A673 (cell line): ENCODE measurements around the gene DBF4. TPM values are rescaled to one million over a fixed set of nuclear protein-coding genes. Genes with fewer than 3 reads are reported as not detected.
A peak's percentile ranks its signal among the peaks of the same experiment; 100 is the strongest.
"Not testable (repeated sequence)": the region's sequence is repeated elsewhere in the genome, so short reads cannot be mapped to it uniquely, and the experiment has no call there.

Experiments
- Bru-seq: library from RNA; stranded (reverse); fragments of 400-500 nt; gene quantifications from one replicate; lab custom pipeline; 2021; lab: Mats Ljungman, UMichigan
- BruChase-seq, 2 experiments: library from RNA; stranded (reverse); fragments of 400-500 nt; gene quantifications; one replicate each; lab custom pipeline; 2021; lab: Mats Ljungman, UMichigan
- BruUV-seq: library from RNA; stranded (reverse); fragments of 400-500 nt; replicated peaks from 2 replicates; lab custom pipeline; 2021; lab: Mats Ljungman, UMichigan
- CTCF ChIA-PET: fragments of 300-600 bp; sonication (Branson Sonifier 250); formaldehyde crosslinking; loops from one replicate; lab custom pipeline; 2022; ENCODE audit warnings: antibody characterized with exemption; lab: Charles Lee
- POLR2A ChIA-PET: fragments of 300-600 bp; sonication (Branson Sonifier 250); formaldehyde crosslinking; loops from one replicate; lab custom pipeline; 2022; ENCODE audit warnings: antibody characterized with exemption; ENCODE audit not compliant: low non-redundant PET; lab: Charles Lee
- DNase-seq: peaks from one replicate; pipeline ENCODE4 v3.0.0-alpha.2; 2015; ENCODE audit warnings: low spot score
- H3K27ac ChIP-seq: fragments of 200-600 bp; sonication (generic); 2 replicates; pipeline ENCODE4 v1.5.1; 2016; ENCODE audit warnings: mixed run types, low read depth, mild to moderate bottlenecking, mixed read lengths, antibody characterized with exemption, low read length; ENCODE audit not compliant: poor library complexity, severe bottlenecking
- H3K27me3 ChIP-seq: fragments of 200-600 bp; sonication (generic); replicated peaks from 2 replicates; pipeline ENCODE4 v1.6.1; 2017; ENCODE audit warnings: mixed run types, low read depth, mild to moderate bottlenecking, mixed read lengths, antibody characterized with exemption, low read length; ENCODE audit not compliant: insufficient read depth, poor library complexity
- H3K36me3 ChIP-seq: fragments of 200-600 bp; sonication (generic); 2 replicates; pipeline ENCODE4 v1.6.1; 2016; ENCODE audit warnings: mixed run types, mild to moderate bottlenecking, mixed read lengths, antibody characterized with exemption, low read length; ENCODE audit not compliant: insufficient read depth, poor library complexity, severe bottlenecking
- H3K4me1 ChIP-seq: fragments of 200-600 bp; sonication (generic); 2 replicates; pipeline ENCODE4 v1.6.1; 2017; ENCODE audit warnings: mixed run types, mild to moderate bottlenecking, mixed read lengths, antibody characterized with exemption, low read length; ENCODE audit not compliant: insufficient read depth, poor library complexity, severe bottlenecking
- H3K4me3 ChIP-seq: fragments of 200-600 bp; sonication (generic); 2 replicates; pipeline ENCODE4 v1.5.1; 2016; ENCODE audit warnings: low read depth, mixed run types, mild to moderate bottlenecking, mixed read lengths, low read length; ENCODE audit not compliant: poor library complexity, severe bottlenecking
- H3K9me3 ChIP-seq: fragments of 200-600 bp; sonication (generic); 2 replicates; pipeline ENCODE4 v1.6.1; 2016; ENCODE audit warnings: mixed run types, low read depth, mild to moderate bottlenecking, mixed read lengths, antibody characterized with exemption, low read length; ENCODE audit not compliant: poor library complexity, severe bottlenecking
- EZH2 ChIP-seq: fragments of 200-600 bp; sonication (generic); IDR thresholded peaks from 2 replicates; pipeline ENCODE4 v1.6.1; 2017; ENCODE audit warnings: borderline replicate concordance, low read depth, mild to moderate bottlenecking, mixed read lengths, antibody characterized with exemption, low read length; ENCODE audit not compliant: poor library complexity, severe bottlenecking
- intact Hi-C: fragments of 100-400 bp; cut with micrococcal nuclease; formaldehyde crosslinking; loops from one replicate; pipeline ENCODE4 v1.10.0; 2022; ENCODE audit not compliant: unreplicated experiment
- long read RNA-seq: library from polyadenylated mRNA; stranded (forward); transcript quantifications from one replicate; pipeline ENCODE4 v2.0.0, GENCODE V29; 2022
- total RNA-seq: library from RNA; stranded (reverse); gene quantifications from 2 replicates; pipeline ENCODE4 v1.2.3, GENCODE V29; 2021
- TF ChIP-seq, protein P1 (sequence below): fragments of 300-800, 200-600 bp; sonication (generic); conservative IDR thresholded peaks from 2 replicates; pipeline ENCODE4 v1.5.1; 2017; ENCODE audit warnings: low read depth, mild to moderate bottlenecking, antibody characterized with exemption, low read length, moderate library complexity, mixed read lengths

DBF4 gene, protein sequence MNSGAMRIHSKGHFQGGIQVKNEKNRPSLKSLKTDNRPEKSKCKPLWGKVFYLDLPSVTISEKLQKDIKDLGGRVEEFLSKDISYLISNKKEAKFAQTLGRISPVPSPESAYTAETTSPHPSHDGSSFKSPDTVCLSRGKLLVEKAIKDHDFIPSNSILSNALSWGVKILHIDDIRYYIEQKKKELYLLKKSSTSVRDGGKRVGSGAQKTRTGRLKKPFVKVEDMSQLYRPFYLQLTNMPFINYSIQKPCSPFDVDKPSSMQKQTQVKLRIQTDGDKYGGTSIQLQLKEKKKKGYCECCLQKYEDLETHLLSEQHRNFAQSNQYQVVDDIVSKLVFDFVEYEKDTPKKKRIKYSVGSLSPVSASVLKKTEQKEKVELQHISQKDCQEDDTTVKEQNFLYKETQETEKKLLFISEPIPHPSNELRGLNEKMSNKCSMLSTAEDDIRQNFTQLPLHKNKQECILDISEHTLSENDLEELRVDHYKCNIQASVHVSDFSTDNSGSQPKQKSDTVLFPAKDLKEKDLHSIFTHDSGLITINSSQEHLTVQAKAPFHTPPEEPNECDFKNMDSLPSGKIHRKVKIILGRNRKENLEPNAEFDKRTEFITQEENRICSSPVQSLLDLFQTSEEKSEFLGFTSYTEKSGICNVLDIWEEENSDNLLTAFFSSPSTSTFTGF
- total RNA-seq (80.0 and 81.6 TPM in 2 replicates), Bru-seq, nascent RNA (percentile 95 among the genes with signal in this experiment), BruChase-seq, experiment 1, labeled RNA remaining after a 2-hour chase (percentile 94 among the genes with signal in this experiment), BruChase-seq, experiment 2, labeled RNA remaining after a 6-hour chase (percentile 79 among the genes with signal in this experiment)
- long read RNA-seq, transcript DBF4-201 (12 exons, 3,907 nt), result major isoform, 56 of 106 reads
- long read RNA-seq, partial matches to known transcripts, result 5 of 106 reads
- long read RNA-seq, other reads (novel, unspliced or antisense), result 42 of 106 reads

DNA sequence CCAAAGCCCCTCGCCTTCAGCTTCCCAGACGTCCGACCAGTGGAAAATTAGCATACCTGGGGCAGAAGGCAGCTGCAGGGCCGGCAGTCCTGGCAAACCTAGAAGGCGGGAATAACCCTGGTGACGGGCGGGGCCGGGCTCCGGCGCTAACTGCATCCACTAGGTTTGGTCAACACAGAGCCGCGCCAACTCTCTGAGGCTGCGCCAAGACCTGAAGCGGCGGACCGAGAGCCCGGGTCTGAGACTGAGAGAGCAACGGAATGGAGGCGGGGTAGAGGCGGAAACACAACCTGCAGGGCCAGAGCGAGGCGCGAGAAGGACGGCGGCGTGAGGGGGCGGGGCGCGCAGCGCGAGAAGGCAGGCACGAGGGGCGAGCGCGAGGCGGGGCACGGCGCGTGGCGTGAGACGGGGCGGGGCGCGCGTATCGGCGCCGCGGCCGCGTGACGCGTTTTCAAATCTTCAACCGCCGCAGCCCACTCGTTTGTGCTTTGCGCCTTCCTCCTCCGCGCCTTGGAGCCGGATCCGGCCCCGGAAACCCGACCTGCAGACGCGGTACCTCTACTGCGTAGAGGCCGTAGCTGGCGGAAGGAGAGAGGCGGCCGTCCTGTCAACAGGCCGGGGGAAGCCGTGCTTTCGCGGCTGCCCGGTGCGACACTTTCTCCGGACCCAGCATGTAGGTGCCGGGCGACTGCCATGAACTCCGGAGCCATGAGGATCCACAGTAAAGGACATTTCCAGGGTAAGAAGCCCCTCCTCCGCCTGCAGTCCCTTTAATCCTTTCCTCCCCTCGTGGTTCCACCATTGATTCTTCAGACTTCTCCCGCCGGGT is at the start of gene DBF4, which contains the start of gene SLC25A40:
DBF4 (plus strand) TSS at position 454 of the 829 bp plus-strand sequence; CDS start at position 694, 240 bp downstream.
SLC25A40 (minus strand) TSS at position 321 of the 829 bp plus-strand sequence. CDS start 17,633 bp downstream, outside the sequence.
- CTCF ChIA-PET, result no interaction called here
- TF ChIP-seq EZH2, result no peak
- TF ChIP-seq, protein P1, sequence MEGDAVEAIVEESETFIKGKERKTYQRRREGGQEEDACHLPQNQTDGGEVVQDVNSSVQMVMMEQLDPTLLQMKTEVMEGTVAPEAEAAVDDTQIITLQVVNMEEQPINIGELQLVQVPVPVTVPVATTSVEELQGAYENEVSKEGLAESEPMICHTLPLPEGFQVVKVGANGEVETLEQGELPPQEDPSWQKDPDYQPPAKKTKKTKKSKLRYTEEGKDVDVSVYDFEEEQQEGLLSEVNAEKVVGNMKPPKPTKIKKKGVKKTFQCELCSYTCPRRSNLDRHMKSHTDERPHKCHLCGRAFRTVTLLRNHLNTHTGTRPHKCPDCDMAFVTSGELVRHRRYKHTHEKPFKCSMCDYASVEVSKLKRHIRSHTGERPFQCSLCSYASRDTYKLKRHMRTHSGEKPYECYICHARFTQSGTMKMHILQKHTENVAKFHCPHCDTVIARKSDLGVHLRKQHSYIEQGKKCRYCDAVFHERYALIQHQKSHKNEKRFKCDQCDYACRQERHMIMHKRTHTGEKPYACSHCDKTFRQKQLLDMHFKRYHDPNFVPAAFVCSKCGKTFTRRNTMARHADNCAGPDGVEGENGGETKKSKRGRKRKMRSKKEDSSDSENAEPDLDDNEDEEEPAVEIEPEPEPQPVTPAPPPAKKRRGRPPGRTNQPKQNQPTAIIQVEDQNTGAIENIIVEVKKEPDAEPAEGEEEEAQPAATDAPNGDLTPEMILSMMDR, result no peak
- intact Hi-C loops, result no loop called here
- peak; percentile 97 for DNase-seq
- H3K27me3 ChIP-seq, result no peaks in the 10 kb centered on the region
- H3K9me3 ChIP-seq, result peaks cover 7% of the 10 kb centered on the region
- peaks cover 44% of the 10 kb centered on the region for H3K36me3 ChIP-seq
- peak within 1 kb of the TSS; percentile 96 for H3K4me3 ChIP-seq
- peaks cover 10% of the 10 kb centered on the region for H3K4me1 ChIP-seq
- POLR2A ChIA-PET, result no interaction called here
- H3K27ac ChIP-seq, result peak within 1 kb of the TSS; percentile 96
- no TSS peak for BruUV-seq

DNA sequence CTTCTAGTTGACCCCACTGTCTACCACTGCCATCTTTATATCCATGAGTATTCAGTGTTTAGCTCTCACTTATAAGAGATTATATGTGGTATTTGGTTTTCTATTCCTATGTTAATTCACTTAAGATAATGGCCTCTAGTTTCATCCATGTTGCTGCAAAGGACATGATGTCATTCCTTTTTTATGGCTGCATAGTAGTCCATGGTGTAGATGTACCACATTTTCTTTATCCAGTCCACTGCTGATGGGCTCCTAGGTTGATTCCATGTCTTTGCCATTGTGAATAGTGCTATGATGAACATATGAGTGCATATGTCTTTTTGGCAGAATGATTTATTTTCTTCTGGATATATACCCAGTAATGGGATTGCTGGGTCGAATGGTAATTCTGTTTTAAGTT is 47.9 kb upstream of the DBF4 start:
- intact Hi-C loops, result not testable (repeated sequence)

DNA sequence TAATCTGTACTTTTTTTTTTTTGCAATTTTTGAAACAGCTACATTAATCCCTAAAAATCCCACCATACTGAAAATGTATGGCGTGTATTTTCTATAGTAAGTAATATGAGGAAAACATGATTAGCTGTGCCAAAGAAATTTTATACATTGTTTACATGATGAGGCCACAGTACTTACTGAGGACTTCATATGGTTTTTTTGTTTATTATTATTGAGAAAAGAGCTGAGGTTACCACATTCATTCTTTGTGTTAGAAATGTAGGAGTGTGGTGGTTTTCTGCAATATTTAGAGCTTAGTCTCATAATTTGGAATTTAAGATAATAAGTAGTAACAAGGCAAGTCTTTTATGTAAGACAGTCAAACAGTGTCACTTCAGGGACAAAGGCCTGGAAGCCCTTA is 45.2 kb upstream of the DBF4 start:
- Histone ChIP-seq H3K4me1 (no peaks in the 10 kb centered on the region), H3K36me3 (no peaks in the 10 kb centered on the region), H3K27ac (no peak overlapping the region), H3K4me3 (no peak overlapping the region), H3K9me3 (peaks cover 5% of the 10 kb centered on the region), H3K27me3 (no peaks in the 10 kb centered on the region)
- intact Hi-C loops, result no loop called here
- TF ChIP-seq, protein P1, result no peak
- no peak for TF ChIP-seq EZH2
- POLR2A ChIA-PET, result no interaction called here
- DNase-seq, result no peak
- CTCF ChIA-PET, result no interaction called here
- no TSS peak for BruUV-seq

More for the DNA sequence above, 47.9 kb upstream of the DBF4 start:
- CTCF ChIA-PET, H3K36me3 ChIP-seq, BruUV-seq, DNase-seq, H3K9me3 ChIP-seq, H3K4me1 ChIP-seq, H3K27ac ChIP-seq, H3K27me3 ChIP-seq, POLR2A ChIA-PET, H3K4me3 ChIP-seq: not testable (repeated sequence)
